H1 (cell line): Measurements from ENCODE around the gene SLK. TPM values are rescaled to one million over a fixed set of nuclear protein-coding genes. Genes with fewer than 3 reads are reported as not detected.

Source experiments
- CTCF ChIA-PET: fragments of 300-600 bp; sonication (Branson Sonifier 250); formaldehyde crosslinking; loops from one replicate; lab custom pipeline; 2021; ENCODE audit not compliant: partially characterized antibody; lab: Charles Lee
- POLR2A ChIA-PET: fragments of 300-600 bp; sonication (Branson Sonifier 250); formaldehyde crosslinking; loops from one replicate; lab custom pipeline; 2021; ENCODE audit warnings: inconsistent platforms; ENCODE audit not compliant: partially characterized antibody; lab: Charles Lee
- DNase-seq, 2 experiments: peaks; one replicate each; pipeline versions ENCODE4 v3.0.0 to v3.0.0-alpha.2; 2010 to 2022; ENCODE audit warnings: low spot score in 2 of 2, low read depth in 1 of 2, mixed read lengths in 1 of 2
- FAIRE-seq: peaks from 2 replicates; lab custom pipeline; 2011; peaks lifted over from hg19 to GRCh38; lab: Jason Lieb, UNC
- H2AFZ ChIP-seq: 2 replicates; pipeline ENCODE4 v1.8.1; 2012; ENCODE audit warnings: low read length, inconsistent platforms
- H2AK5ac ChIP-seq: 2 replicates; pipeline ENCODE4 v1.6.1; 2013; ENCODE audit warnings: low read depth, low read length
- H2BK120ac ChIP-seq: replicated peaks from 2 replicates; pipeline ENCODE3; 2013; ENCODE audit warnings: low read depth, low read length, inconsistent platforms
- H2BK12ac ChIP-seq: 2 replicates; pipeline ENCODE4 v1.6.1; 2013; ENCODE audit warnings: low read depth, low read length
- H2BK15ac ChIP-seq: 2 replicates; pipeline ENCODE4 v1.6.1; 2013; ENCODE audit warnings: low read length
- H2BK20ac ChIP-seq: 2 replicates; pipeline ENCODE4 v1.6.1; 2013; ENCODE audit warnings: low read length
- H2BK5ac ChIP-seq: 2 replicates; pipeline ENCODE4 v1.6.1; 2013; ENCODE audit warnings: low read depth, low read length
- H3K14ac ChIP-seq: 2 replicates; pipeline ENCODE4 v1.6.1; 2013; ENCODE audit warnings: inconsistent platforms; ENCODE audit not compliant: insufficient read length
- H3K18ac ChIP-seq: 2 replicates; pipeline ENCODE4 v1.6.1; 2013; ENCODE audit warnings: low read length; ENCODE audit errors: extremely low read depth
- H3K23ac ChIP-seq: 2 replicates; pipeline ENCODE4 v1.6.1; 2013; ENCODE audit warnings: inconsistent platforms; ENCODE audit not compliant: insufficient read length
- H3K23me2 ChIP-seq: 2 replicates; pipeline ENCODE4 v1.6.1; 2013; ENCODE audit warnings: low read depth, low read length
- H3K27ac ChIP-seq: 2 replicates; pipeline ENCODE4 v1.6.1; 2011; ENCODE audit warnings: low read depth, low read length, inconsistent platforms
- H3K27me3 ChIP-seq, 4 experiments: replicated peaks in 1 of 4; 1 replicate in 1 of 4; 2 replicates in 3 of 4; pipeline versions ENCODE4 v1.6.1 to v1.8.1; 2011 to 2013; ENCODE audit warnings: low read length in 3 of 4, mild to moderate bottlenecking in 3 of 4, inconsistent platforms in 2 of 4, mixed read lengths in 2 of 4, moderate library complexity in 1 of 4; ENCODE audit not compliant: control insufficient read depth in 3 of 4, insufficient read depth in 3 of 4; ENCODE audit errors: extremely low read depth in 1 of 4
- H3K36me3 ChIP-seq, 4 experiments: 2 replicates each; pipeline versions ENCODE4 v1.6.1 to v1.8.1; 2011 to 2013; ENCODE audit warnings: mild to moderate bottlenecking in 4 of 4, low read length in 3 of 4, moderate library complexity in 2 of 4, control low read depth in 1 of 4, inconsistent platforms in 1 of 4; ENCODE audit not compliant: insufficient read depth in 4 of 4, control insufficient read depth in 2 of 4
- H3K4ac ChIP-seq: replicated peaks from 2 replicates; pipeline ENCODE3; 2013; ENCODE audit warnings: low read length, low read depth, mixed read lengths, inconsistent platforms; ENCODE audit not compliant: insufficient read length
- H3K4me1 ChIP-seq, 4 experiments: replicated peaks in 1 of 4; 1 replicate in 1 of 4; 2 replicates in 3 of 4; pipeline versions ENCODE4 v1.6.1 to v1.8.1; 2011 to 2013; ENCODE audit warnings: low read length in 3 of 4, inconsistent platforms in 2 of 4, mixed read lengths in 1 of 4; ENCODE audit not compliant: insufficient read depth in 4 of 4, control insufficient read depth in 3 of 4
- H3K4me2 ChIP-seq, 2 experiments: 2 replicates each; pipeline versions ENCODE4 v1.6.1 to v1.8.1; 2011 to 2013; ENCODE audit warnings: low read depth in 2 of 2, low read length in 2 of 2, control low read depth in 1 of 2, inconsistent platforms in 1 of 2, mild to moderate bottlenecking in 1 of 2; ENCODE audit not compliant: insufficient read depth in 1 of 2
- H3K4me3 ChIP-seq, 4 experiments: fragments of 200-600, 300-600 bp in 1 of 4; sonication (generic), shearing (Covaris generic), sonication (Bioruptor Twin) in 1 of 4; 2 replicates each; pipeline versions ENCODE4 v1.5.1 to v1.8.1; 2011 to 2016; ENCODE audit warnings: low read length in 4 of 4, low read depth in 3 of 4, control low read depth in 2 of 4, inconsistent platforms in 2 of 4, mild to moderate bottlenecking in 2 of 4, mixed read lengths in 1 of 4, moderate library complexity in 1 of 4; ENCODE audit not compliant: insufficient read depth in 2 of 4; ENCODE audit errors: extremely low read depth in 1 of 4
- H3K56ac ChIP-seq: replicated peaks from 2 replicates; pipeline ENCODE3; 2013; ENCODE audit warnings: low read depth, mild to moderate bottlenecking, mixed read lengths, low read length, inconsistent platforms; ENCODE audit not compliant: insufficient read length
- H3K79me1 ChIP-seq: 2 replicates; pipeline ENCODE4 v1.6.1; 2013; ENCODE audit warnings: low read depth, low read length, control low read depth
- H3K79me2 ChIP-seq, 2 experiments: 2 replicates each; pipeline versions ENCODE4 v1.6.1 to v1.8.1; 2012 to 2013; ENCODE audit warnings: low read length in 2 of 2, mild to moderate bottlenecking in 2 of 2, inconsistent platforms in 1 of 2; ENCODE audit not compliant: insufficient read depth in 2 of 2, control insufficient read depth in 1 of 2
- H3K9ac ChIP-seq, 4 experiments: replicated peaks in 1 of 4; 1 replicate in 1 of 4; 2 replicates in 3 of 4; pipeline versions ENCODE4 v1.6.1 to v1.8.1; 2011 to 2013; ENCODE audit warnings: low read depth in 3 of 4, low read length in 3 of 4, control low read depth in 2 of 4, mild to moderate bottlenecking in 2 of 4, moderate library complexity in 2 of 4, inconsistent platforms in 1 of 4; ENCODE audit errors: extremely low read depth in 1 of 4
- H3K9me3 ChIP-seq, 2 experiments: 2 replicates each; pipeline versions ENCODE4 v1.6.1 to v1.8.1; 2012 to 2013; ENCODE audit warnings: mild to moderate bottlenecking in 2 of 2, moderate library complexity in 2 of 2, control low read depth in 1 of 2, inconsistent platforms in 1 of 2, low read depth in 1 of 2, low read length in 1 of 2, mixed read lengths in 1 of 2; ENCODE audit not compliant: insufficient read depth in 2 of 2
- H4K20me1 ChIP-seq, 2 experiments: replicated peaks in 1 of 2; 2 replicates each; pipeline versions ENCODE3 to v1.8.1; 2011 to 2013; ENCODE audit warnings: inconsistent platforms in 2 of 2, low read length in 2 of 2, mild to moderate bottlenecking in 1 of 2; ENCODE audit not compliant: insufficient read depth in 2 of 2, control insufficient read depth in 1 of 2
- H4K5ac ChIP-seq: 2 replicates; pipeline ENCODE4 v1.6.1; 2013; ENCODE audit warnings: low read length, low read depth, mixed read lengths, inconsistent platforms; ENCODE audit not compliant: insufficient read length
- H4K8ac ChIP-seq: 2 replicates; pipeline ENCODE4 v1.8.0; 2013; ENCODE audit warnings: mild to moderate bottlenecking, moderate library complexity, low read length, inconsistent platforms; ENCODE audit not compliant: insufficient read depth; ENCODE audit errors: extremely low read depth
- H4K91ac ChIP-seq: replicated peaks from 2 replicates; pipeline ENCODE3; 2013; ENCODE audit warnings: low read length, mixed read lengths, inconsistent platforms; ENCODE audit not compliant: insufficient read length
- CEBPB ChIP-seq: IDR thresholded peaks from 2 replicates; pipeline ENCODE4 v1.6.1; 2012; ENCODE audit warnings: low read depth, low read length
- CHD1 ChIP-seq: IDR thresholded peaks from 2 replicates; pipeline ENCODE4 v1.6.1; 2012; ENCODE audit warnings: low read depth, low read length, improper control_type of control experiment
- EP300 ChIP-seq, 2 experiments: IDR thresholded peaks; 1 replicate in 1 of 2; 2 replicates in 1 of 2; pipeline ENCODE4 v1.6.1; 2011 to 2012; ENCODE audit warnings: low read depth in 2 of 2, low read length in 2 of 2, mild to moderate bottlenecking in 2 of 2, borderline replicate concordance in 1 of 2, inconsistent platforms in 1 of 2, moderate library complexity in 1 of 2
- HDAC2 ChIP-seq, 2 experiments: fragments of 300-600 bp in 1 of 2; sonication (generic) in 1 of 2; IDR thresholded peaks; 2 replicates each; pipeline ENCODE4 v1.6.1; 2011 to 2012; ENCODE audit warnings: low read depth in 2 of 2, low read length in 2 of 2, mild to moderate bottlenecking in 2 of 2, moderate library complexity in 2 of 2, borderline replicate concordance in 1 of 2, inconsistent platforms in 1 of 2
- POLR2A ChIP-seq, 2 experiments: IDR thresholded peaks; 1 replicate in 1 of 2; 2 replicates in 1 of 2; pipeline ENCODE4 v1.6.1; 2011; ENCODE audit warnings: low read depth in 2 of 2, low read length in 2 of 2, mild to moderate bottlenecking in 2 of 2; ENCODE audit errors: control extremely low read depth in 1 of 2
- RFX5 ChIP-seq: IDR thresholded peaks from 2 replicates; pipeline ENCODE4 v1.6.1; 2011; ENCODE audit warnings: low read depth, low read length, improper control_type of control experiment, borderline replicate concordance
- SUZ12 ChIP-seq: fragments of 200-600 bp; sonication (generic); IDR thresholded peaks from 2 replicates; pipeline ENCODE4 v1.6.1; 2012; ENCODE audit warnings: mild to moderate bottlenecking, inconsistent platforms, low read length, moderate library complexity, mixed read lengths
- USF2 ChIP-seq: IDR thresholded peaks from 2 replicates; pipeline ENCODE4 v1.6.1; 2011; ENCODE audit warnings: low read length, improper control_type of control experiment
- WGBS, 2 experiments: shearing (Covaris generic) in 1 of 2; methylation state at CpG; one replicate each; pipeline versions ENCODE4 v1.1.6 to v1.1.7; 2013 to 2015; ENCODE audit warnings: low lambda C conversion rate in 2 of 2, mixed read lengths in 2 of 2, inconsistent platforms in 1 of 2, low coverage in 1 of 2, missing lambda C conversion rate in 1 of 2; ENCODE audit not compliant: insufficient replicate concordance in 2 of 2, insufficient coverage in 1 of 2, insufficient read length in 1 of 2; ENCODE audit errors: extremely low coverage in 1 of 2, missing lambda C conversion rate in 1 of 2; 5-methylcytosine and 5-hydroxymethylcytosine counted together
- polyA plus RNA-seq, 7 experiments: library from polyadenylated mRNA; depleted of rRNA in 3 of 7; stranded (reverse) in 5 of 7; unstranded in 2 of 7; fragments of >200 nt in 5 of 7; fragments of 200-250 nt in 2 of 7; gene quantifications; 1 replicate in 5 of 7; 2 replicates in 1 of 7; 4 replicates in 1 of 7; pipeline versions ENCODE4 v1.2.1 to v1.2.3, GENCODE V29; 2011 to 2013; ENCODE audit warnings: missing spikeins in 2 of 7, mixed read lengths in 2 of 7
- total RNA-seq: library from RNA; stranded (reverse); fragmentation: NEBNext Ultra II Directional; extraction: Animal tissue kit (Norgen Biotek cat#: 25700); gene quantifications from 2 replicates; pipeline ENCODE4 v1.2.1, GENCODE V29; 2021
- TF ChIP-seq, protein P1 (sequence below): IDR thresholded peaks from 2 replicates; pipeline ENCODE4 v1.6.1; 2011; ENCODE audit warnings: low read depth, mild to moderate bottlenecking, low read length; ENCODE audit not compliant: insufficient read depth
- TF ChIP-seq, protein P2 (sequence below), 3 experiments: IDR thresholded peaks; 1 replicate in 2 of 3; 2 replicates in 1 of 3; pipeline versions ENCODE4 v1.5.1 to v1.6.1; 2011; ENCODE audit warnings: low read length in 3 of 3, mild to moderate bottlenecking in 3 of 3, inconsistent platforms in 2 of 3, low read depth in 1 of 3, moderate library complexity in 1 of 3; ENCODE audit not compliant: insufficient read depth in 1 of 3; ENCODE audit errors: control extremely low read depth in 1 of 3

The SLK gene
- total and polyA plus RNA-seq, 2 of the 8 experiments (the other 6 are each of a cell fraction or from before 2014, with no cell fraction given) = 2.7 to 18.3 TPM

- H4K20me1 ChIP-seq = no peaks in the 10 kb centered on the region
- no peak overlapping the region for H4K5ac ChIP-seq
- ChIA-PET CTCF (no interaction called here), POLR2A (no interaction called here)
- no peaks in the 10 kb centered on the region for H3K27me3 ChIP-seq
- H2BK15ac ChIP-seq = no peak overlapping the region
- H3K14ac ChIP-seq = no peak overlapping the region
- DNase-seq (no peak), FAIRE-seq (no peak)
- no peak overlapping the region for H2BK20ac ChIP-seq
- no peak overlapping the region for H3K4ac ChIP-seq
- H4K91ac ChIP-seq = no peak overlapping the region
- no peaks in the 10 kb centered on the region for H3K79me2 ChIP-seq
- no peak overlapping the region for H2BK120ac ChIP-seq
- H3K9me3 ChIP-seq = no peaks in the 10 kb centered on the region
- no peak overlapping the region for H2AFZ ChIP-seq
- H3K79me1 ChIP-seq = no peaks in the 10 kb centered on the region
- H3K4me3 ChIP-seq = no peak overlapping the region
- no peak overlapping the region for H2AK5ac ChIP-seq
- no peak overlapping the region for H3K9ac ChIP-seq
- no peaks in the 10 kb centered on the region for H3K4me1 ChIP-seq
- H3K36me3 ChIP-seq = peaks cover 2 to 19% (median 5%) of the 10 kb centered on the region in 4 experiments; a peak in 2 of 8 replicates
- H3K27ac ChIP-seq = no peak overlapping the region
- H3K4me2 ChIP-seq = no peak overlapping the region
- H2BK12ac ChIP-seq = no peak overlapping the region
- no peak overlapping the region for H4K8ac ChIP-seq
- H3K56ac ChIP-seq = no peak overlapping the region
- no peak for TF ChIP-seq USF2
- no peak for TF ChIP-seq POLR2A (IDR thresholded peaks at IDR 0.05; ENCODE audit: control extremely low read depth in 1 of 2, low read depth in 2 of 2, low read length in 2 of 2)
- no peak for TF ChIP-seq CEBPB
- TF ChIP-seq HDAC2 (IDR thresholded peaks at IDR 0.05; ENCODE audit: borderline replicate concordance in 1 of 2, low read depth in 2 of 2, low read length in 2 of 2) = no peak
- TF ChIP-seq EP300 (IDR thresholded peaks at IDR 0.05; ENCODE audit: borderline replicate concordance in 1 of 2, low read depth in 2 of 2, low read length in 2 of 2) = no peak
- TF ChIP-seq CHD1 = no peak
- TF ChIP-seq, protein P1, sequence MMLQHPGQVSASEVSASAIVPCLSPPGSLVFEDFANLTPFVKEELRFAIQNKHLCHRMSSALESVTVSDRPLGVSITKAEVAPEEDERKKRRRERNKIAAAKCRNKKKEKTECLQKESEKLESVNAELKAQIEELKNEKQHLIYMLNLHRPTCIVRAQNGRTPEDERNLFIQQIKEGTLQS = no peak
- TF ChIP-seq SUZ12 = no peak
- TF ChIP-seq, protein P2, sequence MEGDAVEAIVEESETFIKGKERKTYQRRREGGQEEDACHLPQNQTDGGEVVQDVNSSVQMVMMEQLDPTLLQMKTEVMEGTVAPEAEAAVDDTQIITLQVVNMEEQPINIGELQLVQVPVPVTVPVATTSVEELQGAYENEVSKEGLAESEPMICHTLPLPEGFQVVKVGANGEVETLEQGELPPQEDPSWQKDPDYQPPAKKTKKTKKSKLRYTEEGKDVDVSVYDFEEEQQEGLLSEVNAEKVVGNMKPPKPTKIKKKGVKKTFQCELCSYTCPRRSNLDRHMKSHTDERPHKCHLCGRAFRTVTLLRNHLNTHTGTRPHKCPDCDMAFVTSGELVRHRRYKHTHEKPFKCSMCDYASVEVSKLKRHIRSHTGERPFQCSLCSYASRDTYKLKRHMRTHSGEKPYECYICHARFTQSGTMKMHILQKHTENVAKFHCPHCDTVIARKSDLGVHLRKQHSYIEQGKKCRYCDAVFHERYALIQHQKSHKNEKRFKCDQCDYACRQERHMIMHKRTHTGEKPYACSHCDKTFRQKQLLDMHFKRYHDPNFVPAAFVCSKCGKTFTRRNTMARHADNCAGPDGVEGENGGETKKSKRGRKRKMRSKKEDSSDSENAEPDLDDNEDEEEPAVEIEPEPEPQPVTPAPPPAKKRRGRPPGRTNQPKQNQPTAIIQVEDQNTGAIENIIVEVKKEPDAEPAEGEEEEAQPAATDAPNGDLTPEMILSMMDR (IDR thresholded peaks at IDR 0.05; ENCODE audit: control extremely low read depth in 1 of 3, insufficient read depth in 1 of 3, low read depth in 1 of 3, low read length in 3 of 3) = no peak
- no peak for TF ChIP-seq RFX5
- no peaks in the 10 kb centered on the region for H3K23me2 ChIP-seq
- no peak overlapping the region for H2BK5ac ChIP-seq
- no peak overlapping the region for H3K23ac ChIP-seq
- no peak overlapping the region for H3K18ac ChIP-seq
- 95% methylated on average over 1 of the region's 1 CpG; no CpG with 5 or more reads in 1 of the 2 experiments for WGBS, 2 experiments
These were observed 36.0 kb downstream of the SLK start for GRCh38 chr10:104002911-104003310.
